ENCODE measurements around the gene RNF212.

DNA sequence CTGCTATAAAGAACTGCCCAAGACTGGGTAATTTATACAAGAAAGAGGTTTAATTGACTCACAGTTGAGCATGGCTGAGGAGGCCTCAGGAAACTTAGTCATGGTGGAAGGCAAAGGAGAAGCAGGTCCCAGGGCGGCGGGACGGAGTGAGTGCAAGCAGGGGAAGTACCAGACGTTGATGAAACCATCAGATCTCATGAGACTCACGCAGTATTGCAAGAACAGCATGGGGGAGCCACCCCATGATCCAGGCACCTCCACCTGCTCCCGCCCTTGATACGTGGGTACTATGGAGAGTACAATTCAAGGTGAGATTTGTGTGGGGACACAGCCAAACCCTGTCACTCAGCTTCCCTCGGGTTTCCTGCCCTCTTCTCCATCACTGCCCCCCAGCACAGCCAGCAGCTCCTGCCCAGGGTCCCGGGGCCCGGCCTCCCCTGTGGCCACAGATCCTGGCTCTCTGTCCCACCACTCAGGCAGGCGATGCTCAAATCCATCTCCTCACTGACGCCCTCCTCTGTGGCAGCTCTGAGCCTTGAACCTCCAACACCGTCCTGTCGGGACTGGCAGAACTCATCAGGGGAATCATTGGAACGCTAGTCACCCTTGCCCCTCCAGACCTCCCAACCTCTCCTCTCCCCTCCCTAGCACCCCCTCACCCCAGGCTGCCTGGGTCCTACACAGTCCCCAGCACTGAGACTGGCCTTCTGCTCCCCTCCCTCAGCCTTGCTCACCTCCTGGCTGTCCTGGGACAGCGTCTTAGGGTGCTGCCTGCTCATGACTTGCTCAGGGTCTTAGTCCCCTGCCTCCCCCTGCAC lies 64.4 kb downstream of the RNF212 start:
- TF ChIP-seq EZH2 (IDR thresholded peaks at IDR 0.05; ENCODE audit: low read depth, unreplicated experiment): no peak
- no peak for TF ChIP-seq CTCF (conservative IDR thresholded peaks at IDR 0.05; ENCODE audit: low read depth in 2 of 2)
- TF ChIP-seq REST (IDR thresholded peaks at IDR 0.05; ENCODE audit: unreplicated experiment): no peak
- TF ChIP-seq EZH2phosphoT487 (IDR thresholded peaks at IDR 0.05; ENCODE audit: unreplicated experiment): no peak
- no peak for TF ChIP-seq POLR2AphosphoS5 (IDR thresholded peaks at IDR 0.05; ENCODE audit: low read depth)
- no peak for TF ChIP-seq JUNB (IDR thresholded peaks at IDR 0.05; ENCODE audit: unreplicated experiment)
- no peak for TF ChIP-seq CREB1 (CRISPR knock-in tag; IDR thresholded peaks at IDR 0.05; ENCODE audit: low read depth)
- no peak for TF ChIP-seq ZNF114 (CRISPR knock-in tag; IDR thresholded peaks at IDR 0.05)
- no peak for TF ChIP-seq ZNF331 (CRISPR knock-in tag; IDR thresholded peaks at IDR 0.05; ENCODE audit: low read depth)

Data from GM23338 (cell line).